HepG2 (cell line): Measurements from ENCODE around the gene STYXL1. TPM values are rescaled to one million over a fixed set of nuclear protein-coding genes. Genes with fewer than 3 reads are reported as not detected.
"Not testable (repeated sequence)": the region's sequence is repeated elsewhere in the genome, so short reads cannot be mapped to it uniquely, and the experiment has no call there.

Experiments
- ATAC-seq: fragments of 200-7000 bp; cut with Tn5 transposase; 3 replicates; pipeline ENCODE4 v1.9.1; 2020; ENCODE audit warnings: mild to moderate bottlenecking, moderate library complexity
- BruUV-seq: library from RNA; stranded (reverse); fragments of 400-500 nt; replicated peaks from 2 replicates; lab custom pipeline; 2021; lab: Mats Ljungman, UMichigan
- CTCF ChIA-PET: fragments of 300-600 bp; formaldehyde crosslinking; extraction: SDS; loops from one replicate; lab custom pipeline; 2021; ENCODE audit warnings: low total read pairs, inconsistent platforms, low intra/inter-chr PET ratio; lab: Yijun Ruan, JAX
- POLR2A ChIA-PET: fragments of 350-600 bp; sonication (Branson Sonifier 250); formaldehyde crosslinking; loops from one replicate; lab custom pipeline; 2020; ENCODE audit warnings: antibody characterized with exemption, inconsistent platforms; lab: Yijun Ruan, JAX
- DNase-seq: peaks from one replicate; pipeline ENCODE4 v3.0.0-alpha.2; 2015; ENCODE audit warnings: low spot score
- FAIRE-seq: peaks from 3 replicates; lab custom pipeline; 2011; peaks lifted over from hg19 to GRCh38; lab: Jason Lieb, UNC
- H2AFZ ChIP-seq: one replicate; pipeline ENCODE4 v1.6.1; 2011; ENCODE audit warnings: low read length, inconsistent platforms
- H3K27ac ChIP-seq: fragments of 300-600 bp; 3 replicates; pipeline ENCODE4 v1.8.0; 2011; ENCODE audit warnings: mixed run types, mild to moderate bottlenecking, mixed read lengths, low read length, inconsistent platforms; ENCODE audit not compliant: insufficient read depth; ENCODE audit errors: extremely low read length
- H3K27me3 ChIP-seq, 2 experiments: fragments of 200-600 bp in 1 of 2; 2 replicates in 1 of 2; 3 replicates in 1 of 2; pipeline versions ENCODE4 v1.6.0 to v1.8.0; 2011; ENCODE audit warnings: low read length in 2 of 2, mild to moderate bottlenecking in 2 of 2, moderate library complexity in 2 of 2, inconsistent platforms in 1 of 2; ENCODE audit not compliant: insufficient read depth in 2 of 2, control insufficient read depth in 1 of 2
- H3K36me3 ChIP-seq, 2 experiments: fragments of 200-600 bp in 1 of 2; replicated peaks in 1 of 2; 2 replicates in 1 of 2; 3 replicates in 1 of 2; pipeline versions ENCODE4 v1.5.1 to v1.8.0; 2011; ENCODE audit warnings: low read length in 2 of 2, inconsistent platforms in 1 of 2; ENCODE audit not compliant: insufficient read depth in 2 of 2, control insufficient read depth in 1 of 2
- H3K4me1 ChIP-seq: 2 replicates; pipeline ENCODE4 v1.5.1; 2012; ENCODE audit warnings: low read length, inconsistent platforms; ENCODE audit not compliant: insufficient read depth
- H3K4me2 ChIP-seq: 2 replicates; pipeline ENCODE4 v1.6.0; 2011; ENCODE audit warnings: low read depth, low read length, inconsistent platforms
- H3K4me3 ChIP-seq, 3 experiments: fragments of 200-600 bp in 1 of 3; sonication (generic), shearing (Covaris generic) in 1 of 3; replicated peaks in 1 of 3; 2 replicates each; pipeline ENCODE4 v1.5.1; 2011 to 2016; ENCODE audit warnings: low read length in 3 of 3, inconsistent platforms in 2 of 3, low read depth in 2 of 3, mild to moderate bottlenecking in 2 of 3, control low read depth in 1 of 3, mixed read lengths in 1 of 3; ENCODE audit not compliant: insufficient read depth in 1 of 3
- H3K79me2 ChIP-seq: one replicate; pipeline ENCODE4 v1.6.1; 2011; ENCODE audit warnings: low read length, inconsistent platforms; ENCODE audit not compliant: insufficient read depth
- H3K9ac ChIP-seq: 2 replicates; pipeline ENCODE4 v1.6.0; 2011; ENCODE audit warnings: mild to moderate bottlenecking, low read depth, low read length, inconsistent platforms; ENCODE audit not compliant: insufficient read depth
- H3K9me3 ChIP-seq: 2 replicates; pipeline ENCODE4 v1.5.1; 2012; ENCODE audit warnings: mild to moderate bottlenecking, low read length
- H4K20me1 ChIP-seq: 2 replicates; pipeline ENCODE4 v1.6.0; 2011; ENCODE audit warnings: inconsistent platforms, mild to moderate bottlenecking, low read length, moderate library complexity; ENCODE audit not compliant: insufficient read depth
- CEBPZ ChIP-seq: IDR thresholded peaks from 2 replicates; pipeline ENCODE4 v1.6.1; 2012; ENCODE audit warnings: low read length, improper control_type of control experiment
- CREB1 ChIP-seq, 2 experiments: fragments of 450-650 bp in 1 of 2; IDR thresholded peaks; 2 replicates each; pipeline ENCODE4 v1.6.1; 2016 to 2017; ENCODE audit warnings: control low read depth in 1 of 2, mild to moderate bottlenecking in 1 of 2, missing compliant biosample characterization in 1 of 2, missing genetic modification characterization in 1 of 2
- DZIP1 ChIP-seq: sonication (generic); formaldehyde crosslinking; IDR thresholded peaks from 2 replicates; pipeline ENCODE4 v1.5.0; 2020; ENCODE audit warnings: mild to moderate bottlenecking, missing genetic modification reagents
- MEF2D ChIP-seq: sonication (generic); formaldehyde crosslinking; IDR thresholded peaks from 2 replicates; pipeline ENCODE4 v1.5.1; 2020; ENCODE audit warnings: mild to moderate bottlenecking, missing genetic modification reagents
- SSRP1 ChIP-seq: IDR thresholded peaks from 2 replicates; pipeline ENCODE4 v1.6.1; 2016; ENCODE audit warnings: control low read depth
- ZNF891 ChIP-seq: sonication (generic); formaldehyde crosslinking; IDR thresholded peaks from 2 replicates; pipeline ENCODE4 v1.5.0; 2020; ENCODE audit warnings: mild to moderate bottlenecking, missing genetic modification reagents
- WGBS: methylation state at CpG from one replicate; pipeline ENCODE4 v1.1.6; 2017; ENCODE audit warnings: low lambda C conversion rate; 5-methylcytosine and 5-hydroxymethylcytosine counted together
- in situ Hi-C: cut with HindIII; loops from 2 replicates; pipeline ENCODE4 v1.10.0; 2017; ENCODE audit warnings: low pct_unique_long_range_greater_than_20kb; ENCODE audit not compliant: extremely low pct_ligation_motif_present
- intact Hi-C: fragments of 100-400 bp; cut with micrococcal nuclease; formaldehyde crosslinking; loops from one replicate; pipeline ENCODE4 v1.10.0; 2022; ENCODE audit not compliant: unreplicated experiment
- polyA plus RNA-seq, 8 experiments: library from polyadenylated mRNA; depleted of rRNA in 3 of 8; stranded (reverse) in 7 of 8; unstranded in 1 of 8; fragments of >200 nt; fragmentation: Illumina TruSeq in 4 of 8; extraction: Trizol in 4 of 8; gene quantifications; 2 replicates each; pipeline versions ENCODE4 v1.2.1 to v1.2.3, GENCODE V29; 2011 to 2016; ENCODE audit warnings: low read depth in 4 of 8, missing spikeins in 1 of 8, mixed read lengths in 1 of 8; ENCODE audit not compliant: insufficient read depth in 1 of 8
- total RNA-seq, 5 experiments: library from RNA; depleted of rRNA; stranded (reverse); fragments of >200 nt; fragmentation: Illumina TruSeq; extraction: Trizol; gene quantifications; 2 replicates each; pipeline ENCODE4 v1.2.3, GENCODE V29; 2016; ENCODE audit warnings: low read depth in 1 of 5

The STYXL1 gene
- total and polyA plus RNA-seq, 2 of the 13 experiments (the other 11 are each of a cell fraction or from before 2014, with no cell fraction given), result 23.9 to 38.3 TPM

GRCh38 chr7:76018520-76018919 is 29.3 kb downstream of the STYXL1 start:
- H3K9ac ChIP-seq, intact Hi-C loops, FAIRE-seq, H3K9me3 ChIP-seq, H2AFZ ChIP-seq, H4K20me1 ChIP-seq, BruUV-seq, DNase-seq, CTCF ChIA-PET, H3K27ac ChIP-seq, ATAC-seq, H3K79me2 ChIP-seq, H3K27me3 ChIP-seq, H3K4me2 ChIP-seq, H3K4me1 ChIP-seq, POLR2A ChIA-PET, H3K4me3 ChIP-seq: not testable (repeated sequence)
- WGBS, result 99% methylated on average over 4 of the region's 4 CpGs
- in situ Hi-C loops, result loop anchor here (5.0 kb wide), 1 partner anchor 151 kb away; no protein-coding TSS in a partner anchor
- peaks cover 0 to 28% of the 10 kb centered on the region in 2 experiments; a peak in 4 of 5 replicates for H3K36me3 ChIP-seq

- Histone ChIP-seq H4K20me1 (no peaks in the 10 kb centered on the region), H3K4me3 (no peak overlapping the region), H3K27ac (no peak overlapping the region), H3K4me1 (peaks cover 8% of the 10 kb centered on the region), H3K4me2 (no peak overlapping the region), H3K9ac (no peak overlapping the region), H3K36me3 (peaks cover 0 to 25% of the 10 kb centered on the region in 2 experiments; a peak in 4 of 5 replicates), H3K79me2 (no peaks in the 10 kb centered on the region), H3K27me3 (no peaks in the 10 kb centered on the region), H3K9me3 (no peaks in the 10 kb centered on the region), H2AFZ (no peak overlapping the region)
- in situ Hi-C loops (loop anchor here (5.0 kb wide), 1 partner anchor 149 kb away; no protein-coding TSS in a partner anchor), intact Hi-C loops (no loop called here)
- FAIRE-seq, result no peak
- BruUV-seq, result no TSS peak
- CTCF ChIA-PET, result no interaction called here
- no peak for ATAC-seq
- WGBS, result 95% methylated on average over 13 of the region's 13 CpGs
- no peak for DNase-seq
- POLR2A ChIA-PET, result no interaction called here
- no peak for TF ChIP-seq CREB1 (IDR thresholded peaks at IDR 0.05)
- TF ChIP-seq CREB1 (CRISPR knock-in tag; IDR thresholded peaks at IDR 0.05), result no peak
- no peak for TF ChIP-seq DZIP1
- TF ChIP-seq ZNF891, result no peak
- TF ChIP-seq MEF2D (CRISPR knock-in tag), result no peak
- TF ChIP-seq SSRP1 (CRISPR knock-in tag), result no peak
- TF ChIP-seq CEBPZ, result no peak
Observed at GRCh38 chr7:76016191-76016947, 31.4 kb downstream of the STYXL1 start.
